HepG2 (cell line): ENCODE measurements around the gene WDR83. TPM values are rescaled to one million over a fixed set of nuclear protein-coding genes. Genes with fewer than 3 reads are reported as not detected.

Source experiments
- AGO2 ChIP-seq: fragments of 200-400 bp; formaldehyde crosslinking; optimal IDR thresholded peaks from 2 replicates; pipeline ENCODE3; 2017; ENCODE audit warnings: mild to moderate bottlenecking, low read depth, low read length, moderate library complexity
- CSRNP2 ChIP-seq: sonication (generic); formaldehyde crosslinking; conservative IDR thresholded peaks from 2 replicates; pipeline ENCODE4 v1.8.0; 2022; ENCODE audit warnings: low read depth, missing genetic modification reagents
- DBP ChIP-seq: sonication (generic); formaldehyde crosslinking; IDR thresholded peaks from 2 replicates; pipeline ENCODE4 v1.4.0; 2020; ENCODE audit warnings: missing genetic modification reagents; ENCODE audit errors: not compliant biosample characterization
- ELK4 ChIP-seq: sonication (generic); formaldehyde crosslinking; IDR thresholded peaks from 2 replicates; pipeline ENCODE4 v1.9.0; 2021; ENCODE audit warnings: missing genetic modification reagents, borderline replicate concordance
- FOXK1 ChIP-seq: sonication (generic); formaldehyde crosslinking; IDR thresholded peaks from 2 replicates; pipeline ENCODE4 v1.4.0; 2020; ENCODE audit warnings: low read depth, missing genetic modification reagents, borderline replicate concordance
- GFI1 ChIP-seq: sonication (generic); formaldehyde crosslinking; IDR thresholded peaks from 2 replicates; pipeline ENCODE4 v1.5.0; 2020; ENCODE audit warnings: missing genetic modification reagents, mild to moderate bottlenecking, borderline replicate concordance
- HBP1 ChIP-seq: IDR thresholded peaks from 2 replicates; pipeline ENCODE4 v1.6.1; 2016; ENCODE audit warnings: low read depth, control low read depth
- HHEX ChIP-seq: IDR thresholded peaks from 2 replicates; pipeline ENCODE4 v1.6.1; 2016; ENCODE audit warnings: control low read depth
- MAF1 ChIP-seq: sonication (generic); formaldehyde crosslinking; IDR thresholded peaks from 2 replicates; pipeline ENCODE4 v1.5.0; 2020; ENCODE audit warnings: missing genetic modification reagents, borderline replicate concordance
- MBNL3 ChIP-seq: fragments of 250-450 bp; sonication (Bioruptor Pico); conservative IDR thresholded peaks from 2 replicates; pipeline ENCODE4 v1.8.0; 2022; ENCODE audit warnings: mild to moderate bottlenecking, inconsistent platforms
- ZBTB40 ChIP-seq, 2 experiments: fragments of 450-650 bp in 1 of 2; sonication (generic) in 1 of 2; formaldehyde crosslinking in 1 of 2; IDR thresholded peaks; 2 replicates each; pipeline versions ENCODE4 v1.6.1 to v1.8.0; 2016 to 2022; ENCODE audit warnings: antibody characterized with exemption in 1 of 2, mild to moderate bottlenecking in 1 of 2, missing genetic modification reagents in 1 of 2
- ZNF317 ChIP-seq: sonication (generic); formaldehyde crosslinking; IDR thresholded peaks from 2 replicates; pipeline ENCODE4 v1.5.0; 2020; ENCODE audit warnings: mild to moderate bottlenecking, missing genetic modification reagents
- ZNF484 ChIP-seq: sonication (generic); formaldehyde crosslinking; IDR thresholded peaks from 2 replicates; pipeline ENCODE4 v1.5.1; 2020; ENCODE audit warnings: mild to moderate bottlenecking, low read depth, missing genetic modification reagents, borderline replicate concordance
- ZNF564 ChIP-seq: sonication (generic); formaldehyde crosslinking; IDR thresholded peaks from 2 replicates; pipeline ENCODE4 v1.8.1; 2023; ENCODE audit warnings: mild to moderate bottlenecking, missing genetic modification reagents
- ZNF841 ChIP-seq: sonication (generic); formaldehyde crosslinking; IDR thresholded peaks from 2 replicates; pipeline ENCODE4 v1.8.1; 2023; ENCODE audit warnings: missing genetic modification reagents, borderline replicate concordance
- polyA plus RNA-seq, 8 experiments: library from polyadenylated mRNA; depleted of rRNA in 3 of 8; stranded (reverse) in 7 of 8; unstranded in 1 of 8; fragments of >200 nt; fragmentation: Illumina TruSeq in 4 of 8; extraction: Trizol in 4 of 8; gene quantifications; 2 replicates each; pipeline versions ENCODE4 v1.2.1 to v1.2.3, GENCODE V29; 2011 to 2016; ENCODE audit warnings: low read depth in 4 of 8, missing spikeins in 1 of 8, mixed read lengths in 1 of 8; ENCODE audit not compliant: insufficient read depth in 1 of 8
- total RNA-seq, 5 experiments: library from RNA; depleted of rRNA; stranded (reverse); fragments of >200 nt; fragmentation: Illumina TruSeq; extraction: Trizol; gene quantifications; 2 replicates each; pipeline ENCODE4 v1.2.3, GENCODE V29; 2016; ENCODE audit warnings: low read depth in 1 of 5

The WDR83 gene
- total and polyA plus RNA-seq, 2 of the 13 experiments (the other 11 are each of a cell fraction or from before 2014, with no cell fraction given) = 4.5 to 10.7 TPM

GRCh38 chr19:12668932-12669269, 2.3 kb downstream of the WDR83 start (continued):
- TF ChIP-seq ELK4 (CRISPR knock-in tag) (no peak), HHEX (CRISPR knock-in tag) (no peak; the same call in 1 of the 2 replicates), MBNL3 (CRISPR knock-in tag) (no peak), ZNF841 (CRISPR knock-in tag) (peak; percentile 44; the same call in 1 of the 2 replicates), GFI1 (CRISPR knock-in tag) (no peak), FOXK1 (no peak), CSRNP2 (CRISPR knock-in tag) (no peak), ZBTB40 (IDR thresholded peaks at IDR 0.05) (no peak), ZBTB40 (CRISPR knock-in tag; IDR thresholded peaks at IDR 0.05) (no peak), HBP1 (CRISPR knock-in tag) (no peak), MAF1 (no peak), ZNF484 (CRISPR knock-in tag) (no peak), ZNF317 (CRISPR knock-in tag) (no peak), ZNF564 (CRISPR knock-in tag) (no peak), DBP (no peak), AGO2 (peak; percentile 95)
